ENCODE results near the gene RUBCN.

GRCh38 chr3:197690754-197691153, 46.0 kb downstream of the RUBCN start:
- TF ChIP-seq EP300 (IDR thresholded peaks at IDR 0.05) (no peak), POLR2A (IDR thresholded peaks at IDR 0.05) (no peak)
